CD4-positive, alpha-beta T cell treated with Interleukin-10 for 1 hour (primary cell): ENCODE measurements around the gene RPRM.
A peak's percentile ranks its signal among the peaks of the same experiment; 100 is the strongest.
"Not testable (repeated sequence)": the region's sequence is repeated elsewhere in the genome, so short reads cannot be mapped to it uniquely, and the experiment has no call there.

Experiments used
- DNase-seq: peaks from one replicate; pipeline ENCODE4 v3.0.0-alpha.2; 2020

Gene RPRM

GRCh38 chr2:153478289-153479261, at the start of gene RPRM:
RPRM (minus strand) TSS chr2:153478762; CDS start chr2:153478565, 197 bp downstream.
- DNase-seq: peak; percentile 52

- DNase-seq: peak; percentile 49
These were observed 40.8 kb upstream of the RPRM start for GRCh38 chr2:153519257-153519875.

GRCh38 chr2:153512331-153512730, 33.8 kb upstream of the RPRM start:
- no peak for DNase-seq

GRCh38 chr2:153510996-153511395, 32.4 kb upstream of the RPRM start:
- DNase-seq: no peak

GRCh38 chr2:153509133-153509532, 30.6 kb upstream of the RPRM start:
- no peak for DNase-seq

- not testable (repeated sequence) for DNase-seq
These were observed 27.9 kb upstream of the RPRM start for GRCh38 chr2:153506499-153506898.

GRCh38 chr2:153499439-153499838, 20.9 kb upstream of the RPRM start:
- no peak for DNase-seq

- DNase-seq: no peak
These were observed 19.5 kb upstream of the RPRM start for GRCh38 chr2:153497938-153498629.

- no peak for DNase-seq
These were observed 17.2 kb upstream of the RPRM start for GRCh38 chr2:153495725-153496124.

GRCh38 chr2:153488072-153488471, 9.5 kb upstream of the RPRM start:
- DNase-seq: no peak

GRCh38 chr2:153487448-153487847, 8.9 kb upstream of the RPRM start:
- no peak for DNase-seq

- DNase-seq: no peak
These were observed 1.0 kb upstream of the RPRM start for GRCh38 chr2:153479573-153479972.

GRCh38 chr2:153477636-153478288, 800 bp downstream of the RPRM start:
- no peak for DNase-seq

GRCh38 chr2:153476816-153477635, 1.5 kb downstream of the RPRM start:
- DNase-seq: no peak

GRCh38 chr2:153476491-153476815, 2.1 kb downstream of the RPRM start:
- no peak for DNase-seq

GRCh38 chr2:153474876-153475435, 3.6 kb downstream of the RPRM start:
- no peak for DNase-seq

GRCh38 chr2:153474407-153474806, 4.2 kb downstream of the RPRM start:
- DNase-seq: no peak

- DNase-seq: no peak
These were observed 7.7 kb downstream of the RPRM start for GRCh38 chr2:153470867-153471266.

GRCh38 chr2:153464395-153464794, 14.2 kb downstream of the RPRM start:
- DNase-seq: no peak

GRCh38 chr2:153462338-153462859, 16.2 kb downstream of the RPRM start:
- no peak for DNase-seq

- no peak for DNase-seq
These were observed 17.1 kb downstream of the RPRM start for GRCh38 chr2:153461453-153461852.

- DNase-seq: no peak
These were observed 22.7 kb downstream of the RPRM start for GRCh38 chr2:153455861-153456260.
